C4-2B (cell line): ENCODE results near the gene GTF3A.

ENCODE experiments used
- ZFX ChIP-seq: fragments of 450-650 bp; IDR thresholded peaks from 2 replicates; pipeline ENCODE4 v1.6.1; 2017
- TF ChIP-seq, protein P1 (sequence below): fragments of 450-650 bp; conservative IDR thresholded peaks from 2 replicates; pipeline ENCODE4 v1.5.1; 2017; ENCODE audit warnings: mild to moderate bottlenecking

DNA sequence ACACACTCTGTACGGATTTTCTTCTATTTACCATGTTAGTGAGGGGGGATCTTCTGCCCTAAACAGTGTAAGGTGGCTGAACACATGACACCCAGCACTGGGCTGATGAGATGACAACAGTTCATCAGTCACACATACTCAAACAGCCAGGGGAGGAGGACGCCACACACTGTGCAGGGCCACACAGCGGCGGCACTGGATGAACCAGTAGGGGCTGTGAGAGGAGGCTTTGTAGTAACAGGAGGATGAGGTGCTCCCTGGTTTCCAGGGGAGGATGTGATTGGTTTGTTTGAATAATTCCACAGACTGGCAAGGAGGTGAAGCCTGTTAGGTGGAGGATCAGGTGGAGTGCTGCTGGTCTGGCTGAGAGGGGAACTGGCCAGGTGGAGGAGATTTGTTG lies 16.3 kb upstream of the GTF3A start:
- TF ChIP-seq, protein P1, sequence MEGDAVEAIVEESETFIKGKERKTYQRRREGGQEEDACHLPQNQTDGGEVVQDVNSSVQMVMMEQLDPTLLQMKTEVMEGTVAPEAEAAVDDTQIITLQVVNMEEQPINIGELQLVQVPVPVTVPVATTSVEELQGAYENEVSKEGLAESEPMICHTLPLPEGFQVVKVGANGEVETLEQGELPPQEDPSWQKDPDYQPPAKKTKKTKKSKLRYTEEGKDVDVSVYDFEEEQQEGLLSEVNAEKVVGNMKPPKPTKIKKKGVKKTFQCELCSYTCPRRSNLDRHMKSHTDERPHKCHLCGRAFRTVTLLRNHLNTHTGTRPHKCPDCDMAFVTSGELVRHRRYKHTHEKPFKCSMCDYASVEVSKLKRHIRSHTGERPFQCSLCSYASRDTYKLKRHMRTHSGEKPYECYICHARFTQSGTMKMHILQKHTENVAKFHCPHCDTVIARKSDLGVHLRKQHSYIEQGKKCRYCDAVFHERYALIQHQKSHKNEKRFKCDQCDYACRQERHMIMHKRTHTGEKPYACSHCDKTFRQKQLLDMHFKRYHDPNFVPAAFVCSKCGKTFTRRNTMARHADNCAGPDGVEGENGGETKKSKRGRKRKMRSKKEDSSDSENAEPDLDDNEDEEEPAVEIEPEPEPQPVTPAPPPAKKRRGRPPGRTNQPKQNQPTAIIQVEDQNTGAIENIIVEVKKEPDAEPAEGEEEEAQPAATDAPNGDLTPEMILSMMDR: no peak
- TF ChIP-seq ZFX: no peak
